Panc1 (cell line): ENCODE measurements around the gene LHFPL3.

Experiments
- CTCF ChIP-seq: fragments of 450-650 bp; IDR thresholded peaks from 2 replicates; pipeline ENCODE4 v1.5.1; 2017; ENCODE audit warnings: mild to moderate bottlenecking
- SIN3A ChIP-seq: IDR thresholded peaks from 2 replicates; pipeline ENCODE4 v1.6.1; 2012; ENCODE audit warnings: low read depth, mild to moderate bottlenecking, low read length, moderate library complexity, borderline replicate concordance; ENCODE audit not compliant: insufficient read depth

- TF ChIP-seq CTCF: no peak
- no peak for TF ChIP-seq SIN3A
These were observed 626.9 kb downstream of the LHFPL3 start for GRCh38 chr7:104955276-104955675.
